GM19455 (cell line): ENCODE results near the gene MAML3.

Experiments used
- ATAC-seq: cut with Tn5 transposase; IDR thresholded peaks from one replicate; pipeline ENCODE4 v1.9.1; 2021; ENCODE audit not compliant: unreplicated experiment

The MAML3 gene

GRCh38 chr4:140153718-140154571 lies at the start of gene MAML3:
TSS of gene MAML3 (minus strand) at chr4:140154184. CDS start at chr4:140153327, 857 bp downstream.
- peak; percentile 62 for ATAC-seq

GRCh38 chr4:140198942-140199341 lies 45.0 kb upstream of the MAML3 start:
- ATAC-seq: no peak

GRCh38 chr4:140195806-140196205 lies 41.8 kb upstream of the MAML3 start:
- no peak for ATAC-seq

GRCh38 chr4:140189805-140190204 lies 35.8 kb upstream of the MAML3 start:
- ATAC-seq: no peak

- ATAC-seq: no peak
Observed at GRCh38 chr4:140188975-140189374, 35.0 kb upstream of the MAML3 start.

GRCh38 chr4:140187316-140187695 lies 33.3 kb upstream of the MAML3 start:
- no peak for ATAC-seq

GRCh38 chr4:140186651-140187315 lies 32.8 kb upstream of the MAML3 start:
- no peak for ATAC-seq

GRCh38 chr4:140186082-140186438 lies 32.1 kb upstream of the MAML3 start:
- ATAC-seq: no peak

- ATAC-seq: no peak
Observed at GRCh38 chr4:140185412-140186081, 31.6 kb upstream of the MAML3 start.

GRCh38 chr4:140183270-140183669 lies 29.3 kb upstream of the MAML3 start:
- no peak for ATAC-seq

- ATAC-seq: no peak
Observed at GRCh38 chr4:140180577-140180976, 26.6 kb upstream of the MAML3 start.

- ATAC-seq: no peak
Observed at GRCh38 chr4:140176735-140177134, 22.8 kb upstream of the MAML3 start.

- no peak for ATAC-seq
Observed at GRCh38 chr4:140174543-140174942, 20.6 kb upstream of the MAML3 start.

- no peak for ATAC-seq
Observed at GRCh38 chr4:140172960-140173359, 19.0 kb upstream of the MAML3 start.

GRCh38 chr4:140170299-140170698 lies 16.3 kb upstream of the MAML3 start:
- no peak for ATAC-seq

- ATAC-seq: no peak
Observed at GRCh38 chr4:140168936-140169335, 15.0 kb upstream of the MAML3 start.

GRCh38 chr4:140168474-140168873 lies 14.5 kb upstream of the MAML3 start:
- ATAC-seq: no peak

GRCh38 chr4:140163029-140163810 lies 9.2 kb upstream of the MAML3 start:
- ATAC-seq: no peak

GRCh38 chr4:140162596-140162995 lies 8.6 kb upstream of the MAML3 start:
- ATAC-seq: no peak

GRCh38 chr4:140158365-140159030 lies 4.5 kb upstream of the MAML3 start:
- ATAC-seq: no peak

- no peak for ATAC-seq
Observed at GRCh38 chr4:140157341-140157740, 3.4 kb upstream of the MAML3 start.
